Smooth muscle cell (in vitro differentiated cells): ENCODE measurements around the gene ITCH. TPM values are rescaled to one million over a fixed set of nuclear protein-coding genes. Genes with fewer than 3 reads are reported as not detected.
"Not testable (repeated sequence)": the region's sequence is repeated elsewhere in the genome, so short reads cannot be mapped to it uniquely, and the experiment has no call there.

ENCODE experiments used
- DNase-seq: peaks from one replicate; lab custom pipeline; 2025; ENCODE audit not compliant: unreplicated experiment; lab: John Stamatoyannopoulos, UW
- H2AFZ ChIP-seq: fragments of 200-600 bp; sonication (generic); 2 replicates; pipeline ENCODE4 v1.6.0; 2016; ENCODE audit warnings: antibody characterized with exemption, low read depth, mild to moderate bottlenecking
- H3F3A ChIP-seq: fragments of 200-600 bp; sonication (generic); 2 replicates; pipeline ENCODE4 v1.6.0; 2017; ENCODE audit warnings: antibody characterized with exemption, low read depth
- H3K27ac ChIP-seq: fragments of 200-600 bp; sonication (generic); 2 replicates; pipeline ENCODE4 v1.5.1; 2016; ENCODE audit warnings: low read depth, mild to moderate bottlenecking
- H3K27me3 ChIP-seq: fragments of 200-600 bp; sonication (generic); 2 replicates; pipeline ENCODE4 v1.6.1; 2016; ENCODE audit warnings: low read depth, mild to moderate bottlenecking
- H3K36me3 ChIP-seq: fragments of 200-600 bp; sonication (generic); 2 replicates; pipeline ENCODE4 v1.5.1; 2016; ENCODE audit warnings: low read depth
- H3K4me1 ChIP-seq: fragments of 200-600 bp; sonication (generic); 2 replicates; pipeline ENCODE4 v1.5.1; 2016; ENCODE audit warnings: low read depth
- H3K4me2 ChIP-seq: fragments of 200-600 bp; sonication (generic); 2 replicates; pipeline ENCODE4 v1.6.0; 2016; ENCODE audit warnings: mild to moderate bottlenecking
- H3K4me3 ChIP-seq: fragments of 200-600 bp; sonication (generic); 2 replicates; pipeline ENCODE4 v1.5.1; 2016; ENCODE audit warnings: mild to moderate bottlenecking
- H3K79me2 ChIP-seq: fragments of 200-600 bp; sonication (generic); 2 replicates; pipeline ENCODE4 v1.6.0; 2016; ENCODE audit warnings: low read depth, mild to moderate bottlenecking
- H3K9ac ChIP-seq: fragments of 200-600 bp; sonication (generic); 2 replicates; pipeline ENCODE4 v1.6.0; 2016; ENCODE audit warnings: low read depth
- H3K9me3 ChIP-seq: fragments of 200-600 bp; sonication (generic); replicated peaks from 2 replicates; pipeline ENCODE4 v1.5.1; 2016; ENCODE audit warnings: low read depth
- H4K20me1 ChIP-seq: fragments of 200-600 bp; sonication (generic); 2 replicates; pipeline ENCODE4 v1.6.0; 2016; ENCODE audit warnings: low read depth
- CTCF ChIP-seq: fragments of 200-600 bp; sonication (generic); IDR thresholded peaks from 2 replicates; pipeline ENCODE4 v1.5.1; 2017; ENCODE audit warnings: borderline replicate concordance, mild to moderate bottlenecking, antibody characterized with exemption; ENCODE audit not compliant: insufficient read depth, poor library complexity, severe bottlenecking
- WGBS: methylation state at CpG from one replicate; pipeline ENCODE4 v1.1.7; 2016; ENCODE audit warnings: low lambda C conversion rate; 5-methylcytosine and 5-hydroxymethylcytosine counted together
- polyA plus RNA-seq: library from polyadenylated mRNA; unstranded; fragments of >200 nt; fragmentation: Nextera tagmentation; extraction: Ambion mirVana; gene quantifications from 2 replicates; pipeline ENCODE4 v1.2.1, GENCODE V29; 2016
- total RNA-seq: library from RNA; depleted of rRNA; stranded (reverse); fragments of >200 nt; gene quantifications from 2 replicates; pipeline ENCODE4 v1.2.3, GENCODE V29; 2014

Gene ITCH
- total and polyA plus RNA-seq, 2 experiments from 2014 or later: 21.9 to 96.7 TPM

- no peaks in the 10 kb centered on the region for H3F3A ChIP-seq
- WGBS: 99% methylated on average over 4 of the region's 4 CpGs
- TF ChIP-seq CTCF: no peak
- no peak overlapping the region for H3K4me3 ChIP-seq
- H2AFZ ChIP-seq: no peak overlapping the region
- peaks cover 51% of the 10 kb centered on the region for H3K36me3 ChIP-seq
- H3K27ac ChIP-seq: no peak overlapping the region
- peaks cover 29% of the 10 kb centered on the region for H3K79me2 ChIP-seq
- H3K4me2 ChIP-seq: no peak overlapping the region
- no peaks in the 10 kb centered on the region for H3K4me1 ChIP-seq
- no peak for DNase-seq
- no peak overlapping the region for H3K9ac ChIP-seq
- peaks cover 3% of the 10 kb centered on the region for H4K20me1 ChIP-seq
- H3K9me3 ChIP-seq: no peaks in the 10 kb centered on the region
- no peaks in the 10 kb centered on the region for H3K27me3 ChIP-seq
Measured at GRCh38 chr20:34479627-34480026, 116.6 kb downstream of the ITCH start.

DNA sequence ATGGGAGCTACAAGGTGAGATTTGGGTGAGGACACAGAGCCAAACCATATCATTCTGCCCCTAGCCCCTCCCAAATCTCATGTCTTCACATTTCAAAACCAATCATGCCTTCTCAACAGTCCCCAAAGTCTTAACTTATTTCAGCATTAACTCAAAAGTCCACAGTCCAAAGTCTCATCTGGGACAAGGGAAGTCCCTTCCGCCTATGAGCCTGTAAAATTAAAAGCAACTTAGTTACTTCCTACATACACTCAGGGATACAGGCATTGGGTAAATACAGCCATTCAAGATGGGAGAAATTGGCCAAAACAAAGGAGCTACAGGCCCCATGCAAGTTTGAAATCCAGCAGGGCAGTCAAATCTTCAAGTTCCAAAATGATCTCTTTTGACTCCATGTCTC, 119.1 kb downstream of the ITCH start:
- 0% methylated on average over 1 of the region's 1 CpG for WGBS
- not testable (repeated sequence) for H3F3A ChIP-seq, H3K27me3 ChIP-seq, H2AFZ ChIP-seq, H3K4me1 ChIP-seq, H3K4me2 ChIP-seq, H3K4me3 ChIP-seq, DNase-seq, H3K9ac ChIP-seq, H3K27ac ChIP-seq, H3K9me3 ChIP-seq
- peaks cover 57% of the 10 kb centered on the region for H3K36me3 ChIP-seq
- H3K79me2 ChIP-seq: peaks cover 26% of the 10 kb centered on the region
- H4K20me1 ChIP-seq: peaks cover 16% of the 10 kb centered on the region

GRCh38 chr20:34483585-34484220, 120.6 kb downstream of the ITCH start:
- not testable (repeated sequence) for H3K4me3 ChIP-seq, H3K9me3 ChIP-seq, H3K27me3 ChIP-seq, H3K27ac ChIP-seq, H3F3A ChIP-seq, DNase-seq, H3K9ac ChIP-seq, H3K4me1 ChIP-seq, H2AFZ ChIP-seq, H3K4me2 ChIP-seq
- Histone ChIP-seq H3K36me3 (peaks cover 62% of the 10 kb centered on the region), H4K20me1 (peaks cover 21% of the 10 kb centered on the region), H3K79me2 (peaks cover 29% of the 10 kb centered on the region)
- 99% methylated on average over 3 of the region's 3 CpGs for WGBS

DNA sequence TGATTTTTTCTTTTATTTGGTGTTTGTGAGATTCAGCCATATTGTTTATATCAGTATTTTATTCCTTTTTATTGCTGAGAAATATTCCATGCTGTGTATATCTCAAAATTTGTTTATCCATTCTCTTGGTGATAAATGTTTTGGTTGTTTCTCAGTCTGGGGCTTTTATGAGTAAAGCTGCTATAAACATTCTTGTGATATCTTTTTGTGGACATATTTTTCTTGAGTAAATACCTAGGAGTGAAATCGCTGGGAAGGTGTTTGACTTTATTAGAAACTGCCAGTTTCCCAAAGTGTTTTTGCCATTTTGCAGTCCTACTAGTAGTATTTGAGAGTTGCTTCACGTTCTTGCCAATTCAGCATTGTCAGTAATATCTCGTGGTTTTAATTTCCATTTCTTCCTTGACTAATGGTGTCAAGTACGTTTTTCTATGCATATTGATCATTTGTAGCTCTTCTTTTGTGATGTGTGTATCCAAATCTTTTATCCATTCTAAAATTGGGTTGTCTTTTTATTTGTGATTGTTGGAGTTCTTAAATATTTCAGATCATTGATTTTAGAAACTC, 122.1 kb downstream of the ITCH start:
- Histone ChIP-seq H3K4me2 (no peak overlapping the region), H3F3A (no peaks in the 10 kb centered on the region), H3K4me3 (no peak overlapping the region), H4K20me1 (peaks cover 21% of the 10 kb centered on the region), H3K9me3 (no peaks in the 10 kb centered on the region), H3K27ac (no peak overlapping the region), H2AFZ (no peak overlapping the region), H3K9ac (no peak overlapping the region), H3K4me1 (no peaks in the 10 kb centered on the region), H3K36me3 (peaks cover 63% of the 10 kb centered on the region), H3K79me2 (peaks cover 31% of the 10 kb centered on the region), H3K27me3 (no peaks in the 10 kb centered on the region)
- WGBS: 97% methylated on average over 4 of the region's 4 CpGs
- TF ChIP-seq CTCF: no peak
- DNase-seq: no peak
